Astrocyte (in vitro differentiated cells and primary cell): Measurements from ENCODE around the gene ATP2B2. TPM values are rescaled to one million over a fixed set of nuclear protein-coding genes. Genes with fewer than 3 reads are reported as not detected.

ENCODE experiments used
- DNase-seq: peaks from one replicate; pipeline ENCODE4 v3.0.0-alpha.2; 2010; ENCODE audit warnings: low read depth
- FAIRE-seq: peaks from 2 replicates; lab custom pipeline; 2011; peaks lifted over from hg19 to GRCh38; lab: Jason Lieb, UNC
- H2AFZ ChIP-seq: 2 replicates; pipeline ENCODE4 v1.6.0; 2012; ENCODE audit warnings: low read depth, low read length, inconsistent platforms
- H3K27ac ChIP-seq: 2 replicates; pipeline ENCODE4 v1.5.1; 2011; ENCODE audit warnings: low read depth, low read length, inconsistent platforms
- H3K27me3 ChIP-seq: 2 replicates; pipeline ENCODE4 v1.6.0; 2011; ENCODE audit warnings: low read length, inconsistent platforms; ENCODE audit not compliant: insufficient read depth
- H3K36me3 ChIP-seq: 2 replicates; pipeline ENCODE4 v1.5.1; 2011; ENCODE audit warnings: low read length, inconsistent platforms; ENCODE audit not compliant: insufficient read depth
- H3K4me1 ChIP-seq: 2 replicates; pipeline ENCODE4 v1.5.1; 2011; ENCODE audit warnings: low read length, inconsistent platforms; ENCODE audit not compliant: insufficient read depth
- H3K4me2 ChIP-seq: 2 replicates; pipeline ENCODE4 v1.6.0; 2012; ENCODE audit warnings: low read length, inconsistent platforms
- H3K4me3 ChIP-seq: 2 replicates; pipeline ENCODE4 v1.5.1; 2011; ENCODE audit warnings: low read depth, mild to moderate bottlenecking, low read length, inconsistent platforms; ENCODE audit not compliant: insufficient read depth
- H3K79me2 ChIP-seq: 2 replicates; pipeline ENCODE4 v1.6.0; 2012; ENCODE audit warnings: mild to moderate bottlenecking, low read length, inconsistent platforms; ENCODE audit not compliant: insufficient read depth
- H3K9ac ChIP-seq: 2 replicates; pipeline ENCODE4 v1.6.0; 2012; ENCODE audit warnings: mild to moderate bottlenecking, low read length, inconsistent platforms
- H3K9me3 ChIP-seq: 2 replicates; pipeline ENCODE4 v1.5.1; 2012; ENCODE audit warnings: low read depth, mild to moderate bottlenecking, low read length, inconsistent platforms; ENCODE audit not compliant: insufficient read depth
- H4K20me1 ChIP-seq: 2 replicates; pipeline ENCODE4 v1.6.0; 2012; ENCODE audit warnings: low read length, inconsistent platforms; ENCODE audit not compliant: insufficient read depth
- H3K27ac Mint-ChIP-seq: one replicate; pipeline ENCODE4 v1.8.0; 2021; ENCODE audit warnings: mild to moderate bottlenecking, mixed read lengths; ENCODE audit not compliant: unreplicated experiment
- H3K27me3 Mint-ChIP-seq: one replicate; pipeline ENCODE4 v1.8.0; 2021; ENCODE audit warnings: low read depth, mixed read lengths; ENCODE audit not compliant: unreplicated experiment
- H3K36me3 Mint-ChIP-seq: one replicate; pipeline ENCODE4 v1.8.0; 2021; ENCODE audit warnings: low read depth, mixed read lengths; ENCODE audit not compliant: unreplicated experiment
- H3K4me1 Mint-ChIP-seq: one replicate; pipeline ENCODE4 v1.8.0; 2021; ENCODE audit warnings: low read depth, mixed read lengths; ENCODE audit not compliant: unreplicated experiment
- H3K4me3 Mint-ChIP-seq: one replicate; pipeline ENCODE4 v1.8.0; 2021; ENCODE audit warnings: mild to moderate bottlenecking, moderate library complexity, mixed read lengths; ENCODE audit not compliant: unreplicated experiment
- H3K9me3 Mint-ChIP-seq: one replicate; pipeline ENCODE4 v1.8.0; 2021; ENCODE audit warnings: mild to moderate bottlenecking, mixed read lengths; ENCODE audit not compliant: unreplicated experiment
- EZH2 ChIP-seq: IDR thresholded peaks from 2 replicates; pipeline ENCODE4 v1.6.1; 2012; ENCODE audit warnings: mild to moderate bottlenecking, low read length, inconsistent platforms; ENCODE audit not compliant: insufficient read depth
- total RNA-seq: library from RNA; stranded (reverse); gene quantifications from 2 replicates; pipeline ENCODE4 v1.2.1, GENCODE V29; 2021
- TF ChIP-seq, protein P1 (sequence below): IDR thresholded peaks from 2 replicates; pipeline ENCODE4 v1.5.1; 2011; ENCODE audit warnings: low read depth, mild to moderate bottlenecking, inconsistent platforms, low read length, moderate library complexity; ENCODE audit not compliant: insufficient read depth

The ATP2B2 gene
- total RNA-seq, 1 donor from 2014 or later: 0.05 TPM

DNA sequence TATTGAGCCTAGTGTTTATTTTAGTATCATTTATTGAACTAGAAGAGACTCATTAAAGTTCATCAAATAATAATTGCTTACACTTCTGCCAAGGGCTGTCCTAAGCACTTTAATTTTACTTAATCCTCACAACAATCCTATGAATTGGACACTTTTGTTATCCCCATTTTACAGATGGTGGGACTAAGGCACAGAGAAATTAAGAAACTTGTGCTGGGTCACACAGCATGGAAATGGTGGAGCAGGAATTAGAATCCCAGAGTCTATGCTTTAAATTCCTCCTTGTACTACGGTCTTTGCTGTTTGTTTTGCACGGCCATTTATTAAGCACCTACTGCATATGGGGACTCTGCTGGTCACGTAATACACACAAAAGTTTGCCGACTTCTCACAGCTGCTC, 7.9 kb downstream of the ATP2B2 start:
- Mint-ChIP-seq H3K36me3 (peaks cover 1% of the 10 kb centered on the region), H3K27ac (no peak overlapping the region), H3K4me3 (no peak overlapping the region), H3K27me3 (peaks cover 73% of the 10 kb centered on the region), H3K9me3 (no peaks in the 10 kb centered on the region), H3K4me1 (no peaks in the 10 kb centered on the region)
- Histone ChIP-seq H3K4me2 (no peak overlapping the region), H3K36me3 (no peaks in the 10 kb centered on the region), H3K9me3 (no peaks in the 10 kb centered on the region), H3K79me2 (no peaks in the 10 kb centered on the region), H2AFZ (no peak overlapping the region), H4K20me1 (no peaks in the 10 kb centered on the region), H3K27ac (no peak overlapping the region), H3K27me3 (peaks cover 8% of the 10 kb centered on the region), H3K4me3 (no peak overlapping the region), H3K9ac (no peak overlapping the region), H3K4me1 (no peaks in the 10 kb centered on the region)
- FAIRE-seq (no peak), DNase-seq (no peak)
- TF ChIP-seq, protein P1, sequence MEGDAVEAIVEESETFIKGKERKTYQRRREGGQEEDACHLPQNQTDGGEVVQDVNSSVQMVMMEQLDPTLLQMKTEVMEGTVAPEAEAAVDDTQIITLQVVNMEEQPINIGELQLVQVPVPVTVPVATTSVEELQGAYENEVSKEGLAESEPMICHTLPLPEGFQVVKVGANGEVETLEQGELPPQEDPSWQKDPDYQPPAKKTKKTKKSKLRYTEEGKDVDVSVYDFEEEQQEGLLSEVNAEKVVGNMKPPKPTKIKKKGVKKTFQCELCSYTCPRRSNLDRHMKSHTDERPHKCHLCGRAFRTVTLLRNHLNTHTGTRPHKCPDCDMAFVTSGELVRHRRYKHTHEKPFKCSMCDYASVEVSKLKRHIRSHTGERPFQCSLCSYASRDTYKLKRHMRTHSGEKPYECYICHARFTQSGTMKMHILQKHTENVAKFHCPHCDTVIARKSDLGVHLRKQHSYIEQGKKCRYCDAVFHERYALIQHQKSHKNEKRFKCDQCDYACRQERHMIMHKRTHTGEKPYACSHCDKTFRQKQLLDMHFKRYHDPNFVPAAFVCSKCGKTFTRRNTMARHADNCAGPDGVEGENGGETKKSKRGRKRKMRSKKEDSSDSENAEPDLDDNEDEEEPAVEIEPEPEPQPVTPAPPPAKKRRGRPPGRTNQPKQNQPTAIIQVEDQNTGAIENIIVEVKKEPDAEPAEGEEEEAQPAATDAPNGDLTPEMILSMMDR: no peak
- no peak for TF ChIP-seq EZH2

DNA sequence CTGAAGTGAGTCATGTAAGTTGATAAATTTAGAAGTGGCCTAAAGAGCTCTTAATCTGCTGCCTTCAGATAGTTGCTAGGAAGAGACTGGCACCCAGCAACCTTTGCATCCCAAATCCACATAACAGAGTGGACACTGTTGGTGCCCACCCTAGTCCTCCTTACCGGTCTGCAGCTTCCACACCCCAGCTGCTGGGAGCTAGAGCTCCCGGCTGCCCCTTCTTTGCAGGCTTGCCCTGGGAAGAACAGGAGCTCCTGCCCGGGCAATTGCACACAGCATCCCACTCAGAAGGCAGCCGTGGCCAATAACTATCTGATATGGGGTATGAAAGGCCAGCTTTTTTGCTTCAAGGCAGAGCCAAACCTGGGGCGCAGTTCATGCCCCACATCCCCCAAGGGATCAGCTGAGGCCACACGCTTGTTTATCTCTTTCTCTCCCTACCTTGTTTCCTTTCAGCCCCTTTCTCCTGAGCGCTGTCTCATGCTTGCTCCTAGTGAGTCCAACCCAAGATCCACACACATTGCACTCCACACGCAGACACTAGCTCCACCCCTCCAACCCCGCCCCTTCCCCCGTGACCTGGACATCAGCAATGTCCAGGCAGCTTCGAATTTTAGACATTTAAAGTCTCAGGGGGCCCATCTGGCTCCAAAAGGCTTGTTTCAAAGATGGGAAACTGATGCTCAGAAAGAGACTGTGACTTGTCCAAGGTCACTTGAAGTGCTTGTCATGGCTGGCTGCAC, 9.1 kb downstream of the ATP2B2 start:
- H3K4me2 ChIP-seq: no peak overlapping the region
- FAIRE-seq (no peak), DNase-seq (no peak)
- H2AFZ ChIP-seq: no peak overlapping the region
- no peaks in the 10 kb centered on the region for H4K20me1 ChIP-seq
- no peak overlapping the region for H3K27ac ChIP-seq
- H3K27me3 ChIP-seq: peaks cover 8% of the 10 kb centered on the region
- Mint-ChIP-seq H3K27me3 (peaks cover 75% of the 10 kb centered on the region), H3K9me3 (no peaks in the 10 kb centered on the region), H3K4me1 (no peaks in the 10 kb centered on the region), H3K4me3 (no peak overlapping the region), H3K27ac (no peak overlapping the region), H3K36me3 (peaks cover 1% of the 10 kb centered on the region)
- no peaks in the 10 kb centered on the region for H3K79me2 ChIP-seq
- no peak overlapping the region for H3K4me3 ChIP-seq
- H3K9me3 ChIP-seq: no peaks in the 10 kb centered on the region
- H3K9ac ChIP-seq: no peak overlapping the region
- H3K4me1 ChIP-seq: no peaks in the 10 kb centered on the region
- TF ChIP-seq, protein P1: no peak
- TF ChIP-seq EZH2: no peak
- H3K36me3 ChIP-seq: no peaks in the 10 kb centered on the region

DNA sequence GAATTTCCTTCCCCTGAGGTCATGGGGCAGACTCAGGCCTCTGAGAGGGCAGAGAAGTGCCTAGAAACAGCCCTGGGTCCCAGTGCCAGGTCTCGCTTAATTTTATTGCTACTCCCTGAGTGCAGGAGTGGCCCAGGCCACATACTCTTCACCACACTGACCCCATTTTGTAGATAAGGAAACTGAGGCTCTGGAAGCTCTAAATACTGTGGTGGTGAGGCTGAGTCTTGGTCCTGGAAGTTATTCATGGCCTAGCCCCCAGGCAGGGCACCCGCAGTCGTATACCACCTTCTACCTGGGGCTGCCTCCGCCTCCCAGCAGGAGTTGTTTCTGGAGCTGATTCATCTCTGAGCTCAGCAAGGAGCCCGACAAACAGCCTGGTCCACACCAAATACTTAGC, 9.8 kb downstream of the ATP2B2 start:
- DNase-seq (no peak), FAIRE-seq (no peak)
- H3K27ac Mint-ChIP-seq: no peak overlapping the region
- no peak overlapping the region for H3K4me3 ChIP-seq
- H3K4me1 Mint-ChIP-seq: no peaks in the 10 kb centered on the region
- H2AFZ ChIP-seq: no peak overlapping the region
- TF ChIP-seq, protein P1: no peak
- no peak for TF ChIP-seq EZH2
- no peaks in the 10 kb centered on the region for H4K20me1 ChIP-seq
- no peaks in the 10 kb centered on the region for H3K9me3 ChIP-seq
- no peaks in the 10 kb centered on the region for H3K9me3 Mint-ChIP-seq
- no peak overlapping the region for H3K4me3 Mint-ChIP-seq
- no peaks in the 10 kb centered on the region for H3K36me3 ChIP-seq
- no peaks in the 10 kb centered on the region for H3K79me2 ChIP-seq
- H3K4me1 ChIP-seq: no peaks in the 10 kb centered on the region
- H3K36me3 Mint-ChIP-seq: peaks cover 1% of the 10 kb centered on the region
- H3K9ac ChIP-seq: no peak overlapping the region
- peaks cover 8% of the 10 kb centered on the region for H3K27me3 ChIP-seq
- no peak overlapping the region for H3K27ac ChIP-seq
- H3K27me3 Mint-ChIP-seq: peaks cover 72% of the 10 kb centered on the region
- H3K4me2 ChIP-seq: no peak overlapping the region
